Measurements from ENCODE around the gene KCND3.

DNA sequence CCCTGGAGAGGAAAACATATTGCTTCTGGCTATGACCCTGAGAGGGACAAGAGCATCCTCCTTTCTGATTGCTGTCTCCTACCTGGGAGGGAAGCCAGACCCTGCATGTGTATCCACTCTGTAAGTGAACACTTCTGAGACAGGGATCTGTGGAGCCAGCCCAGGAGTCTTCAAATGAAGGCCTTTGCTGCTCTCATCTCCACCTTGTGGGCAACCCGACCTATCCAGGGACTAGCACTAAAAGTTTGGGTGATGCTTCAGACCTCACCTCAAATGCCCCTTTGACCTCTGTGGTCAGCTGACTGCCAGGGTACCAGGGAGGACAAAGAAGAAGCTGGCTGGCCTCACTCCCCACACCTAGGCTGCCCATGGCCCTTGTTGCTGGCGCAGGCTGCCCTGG is 64.7 kb downstream of the KCND3 start:
- TF ChIP-seq, protein P1, sequence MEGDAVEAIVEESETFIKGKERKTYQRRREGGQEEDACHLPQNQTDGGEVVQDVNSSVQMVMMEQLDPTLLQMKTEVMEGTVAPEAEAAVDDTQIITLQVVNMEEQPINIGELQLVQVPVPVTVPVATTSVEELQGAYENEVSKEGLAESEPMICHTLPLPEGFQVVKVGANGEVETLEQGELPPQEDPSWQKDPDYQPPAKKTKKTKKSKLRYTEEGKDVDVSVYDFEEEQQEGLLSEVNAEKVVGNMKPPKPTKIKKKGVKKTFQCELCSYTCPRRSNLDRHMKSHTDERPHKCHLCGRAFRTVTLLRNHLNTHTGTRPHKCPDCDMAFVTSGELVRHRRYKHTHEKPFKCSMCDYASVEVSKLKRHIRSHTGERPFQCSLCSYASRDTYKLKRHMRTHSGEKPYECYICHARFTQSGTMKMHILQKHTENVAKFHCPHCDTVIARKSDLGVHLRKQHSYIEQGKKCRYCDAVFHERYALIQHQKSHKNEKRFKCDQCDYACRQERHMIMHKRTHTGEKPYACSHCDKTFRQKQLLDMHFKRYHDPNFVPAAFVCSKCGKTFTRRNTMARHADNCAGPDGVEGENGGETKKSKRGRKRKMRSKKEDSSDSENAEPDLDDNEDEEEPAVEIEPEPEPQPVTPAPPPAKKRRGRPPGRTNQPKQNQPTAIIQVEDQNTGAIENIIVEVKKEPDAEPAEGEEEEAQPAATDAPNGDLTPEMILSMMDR (IDR thresholded peaks at IDR 0.05), result no peak
- TF ChIP-seq ZFX (IDR thresholded peaks at IDR 0.05; ENCODE audit: borderline replicate concordance), result no peak

Data from 22Rv1 (cell line).